GM12864 (cell line): Measurements from ENCODE around the gene GPRC5A.

Experiments
- DNase-seq: peaks from one replicate; pipeline ENCODE4 v3.0.0-alpha.2; 2011; ENCODE audit warnings: low read depth
- H3K4me3 ChIP-seq: 2 replicates; pipeline ENCODE4 v1.5.1; 2011; ENCODE audit warnings: mild to moderate bottlenecking, low read depth, low read length, control low read depth
- CTCF ChIP-seq: IDR thresholded peaks from 2 replicates; pipeline ENCODE4 v1.5.1; 2011; ENCODE audit warnings: low read depth, mild to moderate bottlenecking, moderate library complexity, low read length, control low read depth, inconsistent platforms; ENCODE audit errors: missing control alignments

GPRC5A gene

GRCh38 chr12:12947902-12948301 is 56.5 kb downstream of the GPRC5A start:
- no peak for DNase-seq
- TF ChIP-seq CTCF = no peak
- H3K4me3 ChIP-seq = no peak overlapping the region

GRCh38 chr12:12951504-12951903 is 60.1 kb downstream of the GPRC5A start:
- DNase-seq = no peak
- no peak overlapping the region for H3K4me3 ChIP-seq
- TF ChIP-seq CTCF = no peak

- TF ChIP-seq CTCF = no peak
- DNase-seq = no peak
- no peak within 1 kb of the TSS for H3K4me3 ChIP-seq
Measured at GRCh38 chr12:12952036-12952435, 60.7 kb downstream of the GPRC5A start, which contains the start of gene GPRC5D. GPRC5D (minus strand) TSS chr12:12952170; CDS start chr12:12950384, 1,786 bp downstream.

- DNase-seq = no peak
- no peak overlapping the region for H3K4me3 ChIP-seq
- no peak for TF ChIP-seq CTCF
Measured at GRCh38 chr12:12954356-12954755, 63.0 kb downstream of the GPRC5A start.

GRCh38 chr12:12954878-12955625 is 63.7 kb downstream of the GPRC5A start:
- no peak for TF ChIP-seq CTCF
- no peak overlapping the region for H3K4me3 ChIP-seq

GRCh38 chr12:12958886-12959285 is 67.5 kb downstream of the GPRC5A start:
- no peak for TF ChIP-seq CTCF
- H3K4me3 ChIP-seq = no peak overlapping the region
- no peak for DNase-seq

More at GRCh38 chr12:12954878-12955625, 63.7 kb downstream of the GPRC5A start:
- no peak for DNase-seq
